CD4-positive, CD25-positive, alpha-beta regulatory T cell (primary cell): ENCODE data around the gene PHAF1. TPM values are rescaled to one million over a fixed set of nuclear protein-coding genes. Genes with fewer than 3 reads are reported as not detected.

Source experiments
- ATAC-seq, 2 donors: fragments of 150-1000 bp; cut with Tn5 transposase; one replicate each; pipeline ENCODE4 v1.10.0; 2021; ENCODE audit warnings: low read depth in 2 of 2, moderate number of reproducible peaks in 2 of 2, moderate library complexity in 1 of 2
- DNase-seq, 3 donors: peaks; one replicate each; pipeline versions ENCODE4 v3.0.0 to v3.0.0-alpha.2; 2012 to 2022; ENCODE audit warnings: mixed read lengths in 1 of 3
- H3K27ac ChIP-seq: one replicate; pipeline ENCODE4 v1.7.0; 2013; ENCODE audit warnings: mild to moderate bottlenecking, low read length; ENCODE audit not compliant: insufficient read depth, poor library complexity, severe bottlenecking
- H3K27me3 ChIP-seq: one replicate; pipeline ENCODE4 v1.7.0; 2013; ENCODE audit warnings: low read length; ENCODE audit not compliant: control insufficient read depth, insufficient read depth
- H3K36me3 ChIP-seq: one replicate; pipeline ENCODE4 v1.7.0; 2013; ENCODE audit warnings: mild to moderate bottlenecking, low read length, moderate library complexity; ENCODE audit not compliant: control insufficient read depth, insufficient read depth
- H3K4me1 ChIP-seq: 2 replicates; pipeline ENCODE4 v1.7.0; 2013; ENCODE audit warnings: mild to moderate bottlenecking, low read length; ENCODE audit not compliant: insufficient read depth, control insufficient read depth, poor library complexity, severe bottlenecking
- H3K4me3 ChIP-seq: one replicate; pipeline ENCODE4 v1.7.0; 2013; ENCODE audit warnings: low read depth, mild to moderate bottlenecking, low read length, moderate library complexity
- H3K9me3 ChIP-seq, 2 experiments: 1 replicate in 1 of 2; 2 replicates in 1 of 2; pipeline ENCODE4 v1.7.0; 2013; ENCODE audit warnings: low read length in 2 of 2, mild to moderate bottlenecking in 1 of 2, moderate library complexity in 1 of 2; ENCODE audit not compliant: control insufficient read depth in 2 of 2
- H3K27ac Mint-ChIP-seq, 3 donors: one replicate each; pipeline ENCODE4 v1.8.0; 2020 to 2022; ENCODE audit warnings: mild to moderate bottlenecking in 3 of 3, mixed read lengths in 3 of 3, moderate library complexity in 2 of 3
- H3K27me3 Mint-ChIP-seq: one replicate; pipeline ENCODE4 v1.8.0; 2022; ENCODE audit warnings: mild to moderate bottlenecking, mixed read lengths
- H3K36me3 Mint-ChIP-seq: one replicate; pipeline ENCODE4 v1.8.0; 2020; ENCODE audit warnings: mixed read lengths
- H3K4me1 Mint-ChIP-seq, 4 donors: one replicate each; pipeline ENCODE4 v1.8.0; 2020 to 2022; ENCODE audit warnings: mixed read lengths in 4 of 4, mild to moderate bottlenecking in 1 of 4
- H3K4me3 Mint-ChIP-seq, 4 donors: one replicate each; pipeline ENCODE4 v1.8.0; 2020 to 2022; ENCODE audit warnings: mild to moderate bottlenecking in 4 of 4, mixed read lengths in 4 of 4, moderate library complexity in 3 of 4
- H3K9me3 Mint-ChIP-seq, 7 donors: one replicate each; pipeline ENCODE4 v1.8.0; 2020 to 2022; ENCODE audit warnings: mixed read lengths in 7 of 7, mild to moderate bottlenecking in 3 of 7, moderate library complexity in 2 of 7
- polyA plus RNA-seq, 4 donors: library from polyadenylated mRNA; unstranded; fragments of 300-500 nt; fragmentation: Illumina TruSeq; gene quantifications; one replicate each; pipeline ENCODE4 v1.2.3, GENCODE V29; 2021
- total RNA-seq: library from RNA; stranded (reverse); gene quantifications from one replicate; pipeline ENCODE4 v1.2.3, GENCODE V29; 2022

Gene PHAF1
- total and polyA plus RNA-seq, 5 donors from 2014 or later, result 10.0 to 19.2 (median 12.0) TPM

- ATAC-seq, result no peak
- Histone ChIP-seq H3K4me3 (no peak overlapping the region), H3K36me3 (peaks cover 3% of the 10 kb centered on the region), H3K27me3 (no peaks in the 10 kb centered on the region), H3K9me3 (no peaks in the 10 kb centered on the region), H3K4me1 (no peaks in the 10 kb centered on the region), H3K27ac (no peak overlapping the region)
- peaks cover 7 to 15% (median 13%) of the 10 kb centered on the region in 4 donors for H3K4me1 Mint-ChIP-seq
- DNase-seq, result no peak
- peak overlapping the region in 1 of 3 donors; percentile 14 for H3K27ac Mint-ChIP-seq
- no peaks in the 10 kb centered on the region for H3K27me3 Mint-ChIP-seq
- H3K36me3 Mint-ChIP-seq, result no peaks in the 10 kb centered on the region
- H3K9me3 Mint-ChIP-seq, result no peaks in the 10 kb centered on the region
- H3K4me3 Mint-ChIP-seq, result no peak overlapping the region
Measured at GRCh38 chr16:67093098-67093726, 16.5 kb upstream of the PHAF1 start.

DNA sequence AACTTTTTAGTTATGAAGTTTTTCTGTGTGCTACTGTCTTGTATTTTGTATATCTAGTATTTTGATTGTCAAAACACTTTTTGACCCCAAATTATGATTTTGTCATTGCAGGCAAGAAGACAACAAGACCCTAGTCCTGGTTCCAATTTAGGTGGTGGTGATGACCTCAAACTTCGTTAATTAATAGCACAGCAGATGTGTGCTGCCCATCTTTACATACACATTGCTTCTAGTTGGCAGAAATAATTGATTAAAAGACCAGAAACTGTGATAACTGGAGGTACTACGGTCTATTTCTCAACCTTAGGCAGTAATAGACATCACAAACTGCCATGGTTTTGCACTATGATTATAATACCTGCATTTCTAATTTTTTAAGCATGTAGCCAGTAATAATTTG, 11.1 kb upstream of the PHAF1 start:
- Mint-ChIP-seq H3K36me3 (peaks cover 3% of the 10 kb centered on the region), H3K4me1 (peaks cover 0 to 13% (median 3%) of the 10 kb centered on the region in 4 donors), H3K27ac (no peak overlapping the region), H3K9me3 (no peaks in the 10 kb centered on the region), H3K4me3 (no peak overlapping the region), H3K27me3 (no peaks in the 10 kb centered on the region)
- no peaks in the 10 kb centered on the region for H3K27me3 ChIP-seq
- no peak overlapping the region for H3K27ac ChIP-seq
- no peak for DNase-seq
- no peak for ATAC-seq
- H3K9me3 ChIP-seq, result no peaks in the 10 kb centered on the region
- H3K36me3 ChIP-seq, result peaks cover 10% of the 10 kb centered on the region
- no peak overlapping the region for H3K4me3 ChIP-seq
- no peaks in the 10 kb centered on the region for H3K4me1 ChIP-seq

- H3K4me1 Mint-ChIP-seq, result peaks cover 0 to 5% (median 2%) of the 10 kb centered on the region in 4 donors
- ATAC-seq (no peak), DNase-seq (peak in 2 of 3 donors; percentile 22 to 35)
- Histone ChIP-seq H3K4me1 (no peaks in the 10 kb centered on the region), H3K36me3 (peaks cover 10% of the 10 kb centered on the region), H3K9me3 (no peaks in the 10 kb centered on the region), H3K27ac (no peak overlapping the region), H3K4me3 (no peak overlapping the region), H3K27me3 (no peaks in the 10 kb centered on the region)
- no peaks in the 10 kb centered on the region for H3K9me3 Mint-ChIP-seq
- no peak overlapping the region for H3K27ac Mint-ChIP-seq
- H3K4me3 Mint-ChIP-seq, result no peak overlapping the region
- no peaks in the 10 kb centered on the region for H3K27me3 Mint-ChIP-seq
- peaks cover 3% of the 10 kb centered on the region for H3K36me3 Mint-ChIP-seq
Measured at GRCh38 chr16:67100569-67101310, 9.0 kb upstream of the PHAF1 start.

DNA sequence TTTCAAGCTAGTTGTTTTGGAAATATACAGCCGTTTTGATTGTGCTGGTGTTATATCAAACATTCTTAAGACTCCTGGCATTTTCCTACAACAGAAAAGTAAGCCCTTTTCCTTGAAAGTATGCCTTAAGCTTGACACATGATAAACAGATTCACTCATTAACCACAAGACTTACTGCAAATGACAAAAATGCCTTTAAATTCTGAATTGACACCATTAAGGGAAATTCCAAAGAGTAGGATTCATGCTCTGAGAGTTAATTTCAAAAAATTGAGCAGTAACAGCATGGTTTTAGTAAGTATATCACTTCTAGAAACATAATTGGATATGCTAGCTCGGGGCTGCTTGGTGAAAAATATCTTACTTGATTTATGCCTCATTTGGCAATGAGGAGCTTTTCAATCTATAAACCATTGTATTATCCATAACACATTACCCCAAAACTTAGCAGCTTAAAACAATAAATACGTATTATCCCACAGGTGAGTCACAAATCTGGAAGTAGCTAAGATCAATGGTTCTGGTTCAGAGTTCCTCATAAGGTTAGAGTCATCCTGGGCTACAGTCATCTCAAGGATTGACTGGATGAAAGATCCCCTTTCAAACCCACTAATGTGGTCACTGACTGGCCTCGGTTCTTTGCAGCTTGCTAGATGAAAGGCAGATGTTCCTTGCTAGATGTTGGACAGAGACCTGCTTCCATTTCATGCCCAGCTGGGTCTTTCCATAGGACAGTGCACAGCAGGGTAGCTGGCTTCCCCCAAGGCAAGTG, 8.2 kb upstream of the PHAF1 start:
- H3K27me3 ChIP-seq, result no peaks in the 10 kb centered on the region
- no peak for ATAC-seq
- no peaks in the 10 kb centered on the region for H3K27me3 Mint-ChIP-seq
- H3K4me3 Mint-ChIP-seq, result peak overlapping the region in 1 of 4 donors; percentile 38
- H3K27ac ChIP-seq, result no peak overlapping the region
- H3K36me3 ChIP-seq, result peaks cover 10% of the 10 kb centered on the region
- H3K27ac Mint-ChIP-seq, result no peak overlapping the region
- peaks cover 0 to 10% (median 3%) of the 10 kb centered on the region in 4 donors for H3K4me1 Mint-ChIP-seq
- H3K9me3 ChIP-seq, result no peaks in the 10 kb centered on the region
- H3K36me3 Mint-ChIP-seq, result peaks cover 3% of the 10 kb centered on the region
- no peak overlapping the region for H3K4me3 ChIP-seq
- no peaks in the 10 kb centered on the region for H3K4me1 ChIP-seq
- no peak for DNase-seq
- no peaks in the 10 kb centered on the region for H3K9me3 Mint-ChIP-seq

GRCh38 chr16:67104061-67104460, 5.7 kb upstream of the PHAF1 start:
- Histone ChIP-seq H3K4me3 (no peak overlapping the region), H3K36me3 (peaks cover 8% of the 10 kb centered on the region), H3K27me3 (no peaks in the 10 kb centered on the region), H3K4me1 (peaks cover 2% of the 10 kb centered on the region), H3K27ac (no peak overlapping the region), H3K9me3 (no peaks in the 10 kb centered on the region)
- Mint-ChIP-seq H3K36me3 (peaks cover 3% of the 10 kb centered on the region), H3K27me3 (no peaks in the 10 kb centered on the region), H3K27ac (no peak overlapping the region), H3K9me3 (no peaks in the 10 kb centered on the region), H3K4me3 (peak overlapping the region in 1 of 4 donors; percentile 62), H3K4me1 (peaks cover 0 to 10% (median 3%) of the 10 kb centered on the region in 4 donors)
- DNase-seq (no peak), ATAC-seq (peak in 1 of 2 donors; percentile 37)

GRCh38 chr16:67104845-67105244, 4.9 kb upstream of the PHAF1 start:
- peaks cover 8% of the 10 kb centered on the region for H3K4me1 ChIP-seq
- no peak overlapping the region for H3K27ac Mint-ChIP-seq
- no peaks in the 10 kb centered on the region for H3K9me3 ChIP-seq
- no peaks in the 10 kb centered on the region for H3K27me3 ChIP-seq
- no peak overlapping the region for H3K27ac ChIP-seq
- H3K36me3 ChIP-seq, result peaks cover 5% of the 10 kb centered on the region
- H3K9me3 Mint-ChIP-seq, result no peaks in the 10 kb centered on the region
- no peak for ATAC-seq
- no peaks in the 10 kb centered on the region for H3K27me3 Mint-ChIP-seq
- peaks cover 3% of the 10 kb centered on the region for H3K36me3 Mint-ChIP-seq
- H3K4me1 Mint-ChIP-seq, result peaks cover 0 to 12% (median 6%) of the 10 kb centered on the region in 4 donors
- H3K4me3 ChIP-seq, result no peak overlapping the region
- DNase-seq, result no peak
- H3K4me3 Mint-ChIP-seq, result peak overlapping the region in 1 of 4 donors; percentile 44

DNA sequence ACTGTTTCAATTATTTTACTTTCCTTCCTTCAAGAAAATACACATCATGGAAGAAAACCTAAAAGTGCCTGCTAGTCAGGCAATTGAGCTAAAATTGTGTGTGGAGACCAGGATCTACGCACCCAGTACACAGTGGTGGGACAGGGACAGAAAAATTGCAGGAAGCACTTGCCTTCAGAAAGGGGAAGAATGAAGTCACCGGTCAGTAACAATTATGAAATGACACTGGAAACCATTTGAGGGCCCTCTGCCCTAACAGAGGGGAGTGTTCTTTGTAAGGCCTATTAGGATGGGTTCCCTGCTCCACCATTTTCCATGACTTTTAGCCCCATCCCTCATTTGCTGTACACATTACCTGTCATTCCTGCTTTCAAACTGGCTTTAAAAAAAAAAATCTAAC, 4.5 kb upstream of the PHAF1 start:
- no peak for ATAC-seq
- Histone ChIP-seq H3K4me3 (no peak overlapping the region), H3K4me1 (peaks cover 11% of the 10 kb centered on the region), H3K9me3 (no peaks in the 10 kb centered on the region), H3K36me3 (peaks cover 5% of the 10 kb centered on the region), H3K27me3 (no peaks in the 10 kb centered on the region), H3K27ac (no peak overlapping the region)
- Mint-ChIP-seq H3K9me3 (no peaks in the 10 kb centered on the region), H3K27ac (peak overlapping the region in 2 of 3 donors; percentile 1 to 83), H3K36me3 (peaks cover 3% of the 10 kb centered on the region), H3K27me3 (no peaks in the 10 kb centered on the region), H3K4me1 (peaks cover 0 to 16% (median 7%) of the 10 kb centered on the region in 4 donors), H3K4me3 (peak overlapping the region in 1 of 4 donors; percentile 44)
- no peak for DNase-seq
